KOPT-K1 (cell line): ENCODE results near the gene TOMM22.

Experiments used
- H3K27ac ChIP-seq: fragments of 200-600 bp; sonication (generic); 2 replicates; pipeline ENCODE4 v1.5.1; 2016; ENCODE audit warnings: antibody characterized with exemption, mild to moderate bottlenecking, low read depth, low read length; ENCODE audit not compliant: poor library complexity, severe bottlenecking
- H3K36me3 ChIP-seq: fragments of 200-600 bp; sonication (generic); 2 replicates; pipeline ENCODE4 v1.5.1; 2017; ENCODE audit warnings: antibody characterized with exemption, mild to moderate bottlenecking, low read length, moderate library complexity; ENCODE audit not compliant: insufficient read depth
- H3K9me3 ChIP-seq: fragments of 200-600 bp; sonication (generic); 2 replicates; pipeline ENCODE4 v1.5.1; 2017; ENCODE audit warnings: antibody characterized with exemption, low read length, mild to moderate bottlenecking; ENCODE audit not compliant: insufficient read depth, poor library complexity, severe bottlenecking

The TOMM22 gene

DNA sequence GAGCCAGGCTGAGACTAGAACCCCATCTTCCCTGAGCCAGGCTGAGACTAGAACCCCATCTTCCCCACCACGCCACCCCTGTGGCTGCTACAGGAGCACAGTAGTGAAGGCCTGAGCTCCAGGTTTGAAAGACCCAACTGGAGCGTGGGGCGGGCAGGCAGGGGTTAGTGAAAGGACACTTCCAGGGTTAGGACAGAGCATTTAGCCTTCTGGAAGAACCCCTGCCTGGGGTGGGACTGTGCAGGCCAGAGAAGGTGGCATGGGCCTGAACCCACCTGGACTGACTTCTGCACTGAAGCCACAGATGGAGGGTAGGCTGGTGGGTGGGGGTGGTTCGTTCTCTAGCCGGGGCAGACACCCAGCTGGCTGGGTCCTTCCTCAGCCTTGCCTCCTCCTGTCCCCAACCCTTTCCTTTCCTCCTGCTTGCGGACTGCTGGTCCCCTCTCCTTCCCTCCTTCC is 50.0 kb downstream of the TOMM22 start:
- Histone ChIP-seq H3K9me3 (no peaks in the 10 kb centered on the region), H3K27ac (no peak overlapping the region), H3K36me3 (peaks cover 100% of the 10 kb centered on the region)

DNA sequence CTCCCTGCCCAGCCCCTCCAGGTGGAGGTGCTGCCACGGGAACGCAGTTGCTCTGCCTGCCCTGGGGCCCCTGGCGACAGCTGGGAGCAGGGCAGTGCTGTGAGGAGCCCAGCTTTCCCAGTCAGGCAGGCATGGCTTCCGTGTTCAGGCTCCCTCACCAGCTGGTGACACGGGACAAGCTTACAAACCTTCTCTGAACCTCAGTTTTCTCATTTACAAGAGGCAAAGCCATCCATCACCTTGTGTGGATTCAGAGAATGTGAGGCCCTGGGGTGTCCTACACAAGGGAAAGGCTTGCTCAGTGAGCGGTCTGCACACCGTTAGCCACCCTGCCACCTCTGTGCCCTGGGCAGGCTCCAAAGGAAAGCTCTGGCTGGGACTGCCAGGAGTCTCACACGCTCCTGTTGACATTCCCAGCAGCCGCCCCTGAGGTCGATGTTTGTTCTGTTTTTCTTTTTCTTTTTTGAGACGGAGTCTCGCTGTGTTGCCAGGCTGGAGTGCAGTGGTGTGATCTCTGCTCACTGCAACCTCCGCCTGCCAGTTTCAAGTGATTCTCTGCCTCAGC is 50.6 kb downstream of the TOMM22 start:
- Histone ChIP-seq H3K9me3 (no peaks in the 10 kb centered on the region), H3K36me3 (peaks cover 100% of the 10 kb centered on the region), H3K27ac (no peak overlapping the region)

DNA sequence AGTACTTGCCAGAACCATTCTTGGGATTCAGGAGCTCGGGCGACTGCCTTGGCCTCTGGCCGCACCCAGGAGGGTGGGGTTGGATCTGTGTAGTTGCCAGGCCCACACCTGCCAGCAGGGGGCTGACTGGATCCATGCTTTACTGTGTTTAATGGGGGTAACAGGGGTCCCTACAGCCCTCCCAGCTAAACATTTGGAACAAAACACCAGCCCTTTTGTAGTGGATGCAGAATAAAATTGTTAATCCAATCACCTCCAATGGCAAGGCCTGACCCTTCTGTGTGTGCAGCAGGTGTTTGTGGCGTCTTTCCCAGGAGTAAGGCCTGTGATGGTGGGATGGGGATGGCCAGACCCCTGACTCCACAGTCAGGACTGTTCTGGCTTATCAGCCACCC is 51.6 kb downstream of the TOMM22 start:
- no peak overlapping the region for H3K27ac ChIP-seq
- H3K36me3 ChIP-seq: peaks cover 100% of the 10 kb centered on the region
- H3K9me3 ChIP-seq: no peaks in the 10 kb centered on the region

DNA sequence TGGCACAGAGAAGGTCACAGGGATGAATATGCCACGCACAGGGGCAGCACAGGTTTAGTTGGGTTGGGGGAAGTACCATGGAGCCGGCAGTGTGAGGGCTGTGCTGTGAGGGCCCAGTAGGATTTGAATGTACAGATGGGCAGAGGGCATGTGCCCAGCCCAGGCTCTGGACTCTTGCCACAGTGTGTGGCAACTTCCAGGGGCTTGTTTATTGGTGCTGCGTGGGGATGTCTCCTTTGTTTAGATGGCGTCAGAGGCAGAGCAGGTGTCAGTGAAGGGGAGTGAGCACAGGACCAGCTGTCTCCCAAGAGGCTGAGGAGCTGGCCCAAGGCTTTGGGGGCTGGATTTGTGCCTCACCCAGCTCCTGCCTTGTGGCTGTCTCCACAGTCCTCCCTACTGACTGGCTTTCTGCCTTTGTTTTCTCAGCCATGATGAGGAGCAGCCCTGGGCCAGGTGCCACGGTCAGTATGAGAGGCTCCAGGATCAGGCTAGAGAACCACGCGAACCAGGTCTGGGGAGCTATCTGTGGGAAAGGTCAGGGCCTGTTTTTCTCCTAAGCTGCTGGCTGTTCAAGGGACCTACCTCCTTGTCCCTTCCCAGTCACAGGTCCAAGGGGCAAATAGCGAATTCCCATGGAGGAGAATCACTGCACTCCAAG is 52.1 kb downstream of the TOMM22 start:
- H3K36me3 ChIP-seq: peaks cover 100% of the 10 kb centered on the region

DNA sequence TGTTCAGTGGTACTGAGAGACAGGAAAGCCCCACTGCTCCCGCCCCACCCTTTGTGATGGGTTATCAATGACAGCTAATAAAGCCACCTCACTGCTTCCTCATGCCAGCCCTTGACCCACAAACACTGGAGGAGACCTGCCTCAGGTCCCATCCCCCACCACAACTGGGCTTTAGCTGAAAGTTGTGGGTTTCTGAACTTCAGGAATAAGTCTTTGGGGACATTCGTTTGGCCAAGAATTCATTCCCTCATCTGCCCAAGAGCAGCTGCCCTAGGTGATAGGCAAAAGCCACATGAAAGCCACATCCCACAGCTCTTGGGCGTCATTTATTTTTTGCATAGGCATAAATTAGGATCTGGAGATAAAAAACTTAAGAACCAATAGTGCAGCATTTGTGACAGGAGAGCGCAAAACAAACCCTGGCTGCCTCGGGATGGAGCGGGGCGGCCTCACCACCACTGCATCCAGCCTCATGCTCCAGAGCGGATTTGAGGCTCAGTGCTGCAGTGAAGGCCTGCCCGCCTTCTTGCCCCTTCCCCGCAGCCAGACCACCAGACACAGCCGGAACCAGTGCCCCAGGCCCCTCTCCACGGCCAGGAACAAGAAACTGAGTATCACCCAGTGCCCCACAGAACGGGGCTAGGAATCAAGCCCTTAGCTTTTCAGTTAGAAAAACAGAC is 52.8 kb downstream of the TOMM22 start:
- no peak overlapping the region for H3K27ac ChIP-seq
- peaks cover 100% of the 10 kb centered on the region for H3K36me3 ChIP-seq
- no peaks in the 10 kb centered on the region for H3K9me3 ChIP-seq

More for the DNA sequence above, 52.1 kb downstream of the TOMM22 start:
- Histone ChIP-seq H3K9me3 (no peaks in the 10 kb centered on the region), H3K27ac (no peak overlapping the region)
